B cell (primary cell): ENCODE measurements around the gene MAD1L1.

Experiments
- EZH2 ChIP-seq: IDR thresholded peaks from 2 replicates; pipeline ENCODE4 v1.6.1; 2012; ENCODE audit warnings: borderline replicate concordance, low read depth, mild to moderate bottlenecking, moderate library complexity, low read length; ENCODE audit not compliant: insufficient read depth, poor library complexity, severe bottlenecking
- TF ChIP-seq, protein P1 (sequence below): fragments of 200-600 bp; IDR thresholded peaks from one replicate; pipeline ENCODE4 v1.8.0; 2022; ENCODE audit warnings: antibody characterized with exemption, mild to moderate bottlenecking

GRCh38 chr7:2099048-2099957, 133.4 kb downstream of the MAD1L1 start:
- TF ChIP-seq, protein P1, sequence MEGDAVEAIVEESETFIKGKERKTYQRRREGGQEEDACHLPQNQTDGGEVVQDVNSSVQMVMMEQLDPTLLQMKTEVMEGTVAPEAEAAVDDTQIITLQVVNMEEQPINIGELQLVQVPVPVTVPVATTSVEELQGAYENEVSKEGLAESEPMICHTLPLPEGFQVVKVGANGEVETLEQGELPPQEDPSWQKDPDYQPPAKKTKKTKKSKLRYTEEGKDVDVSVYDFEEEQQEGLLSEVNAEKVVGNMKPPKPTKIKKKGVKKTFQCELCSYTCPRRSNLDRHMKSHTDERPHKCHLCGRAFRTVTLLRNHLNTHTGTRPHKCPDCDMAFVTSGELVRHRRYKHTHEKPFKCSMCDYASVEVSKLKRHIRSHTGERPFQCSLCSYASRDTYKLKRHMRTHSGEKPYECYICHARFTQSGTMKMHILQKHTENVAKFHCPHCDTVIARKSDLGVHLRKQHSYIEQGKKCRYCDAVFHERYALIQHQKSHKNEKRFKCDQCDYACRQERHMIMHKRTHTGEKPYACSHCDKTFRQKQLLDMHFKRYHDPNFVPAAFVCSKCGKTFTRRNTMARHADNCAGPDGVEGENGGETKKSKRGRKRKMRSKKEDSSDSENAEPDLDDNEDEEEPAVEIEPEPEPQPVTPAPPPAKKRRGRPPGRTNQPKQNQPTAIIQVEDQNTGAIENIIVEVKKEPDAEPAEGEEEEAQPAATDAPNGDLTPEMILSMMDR: peak; percentile 21
- no peak for TF ChIP-seq EZH2
